Limb (tissue), 2 donors: Measurements from ENCODE around the gene NAALADL2.

Source experiments
- DNase-seq, 2 donors: peaks; one replicate each; pipeline ENCODE4 v3.0.0-alpha.2; 2016; ENCODE audit errors: extremely low spot score in 2 of 2

NAALADL2 gene

GRCh38 chr3:174960898-174961297 is 101.8 kb downstream of the NAALADL2 start:
- DNase-seq: no peak

- no peak for DNase-seq
Measured at GRCh38 chr3:174973465-174973864, 114.3 kb downstream of the NAALADL2 start.

GRCh38 chr3:174986685-174987084 is 127.6 kb downstream of the NAALADL2 start:
- no peak for DNase-seq

DNA sequence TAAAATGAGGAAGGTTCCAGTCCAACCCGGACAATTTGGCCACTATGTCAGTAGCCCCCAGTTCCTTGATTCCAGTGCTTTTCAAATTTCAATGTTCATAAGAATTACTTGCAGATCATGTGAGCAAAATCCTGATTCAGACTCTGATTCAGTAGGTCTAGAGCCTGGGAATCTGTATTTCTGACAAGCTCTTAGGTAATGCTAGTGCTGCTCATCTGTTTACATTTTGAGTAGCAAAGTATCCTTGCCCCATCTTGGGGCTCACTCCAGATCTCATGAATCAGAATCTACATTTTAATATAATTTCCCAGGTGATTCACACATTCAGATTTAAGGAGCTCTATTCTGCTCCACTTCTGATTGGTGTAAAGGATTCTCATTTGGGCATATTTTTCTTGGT is 142.0 kb downstream of the NAALADL2 start:
- no peak for DNase-seq

DNA sequence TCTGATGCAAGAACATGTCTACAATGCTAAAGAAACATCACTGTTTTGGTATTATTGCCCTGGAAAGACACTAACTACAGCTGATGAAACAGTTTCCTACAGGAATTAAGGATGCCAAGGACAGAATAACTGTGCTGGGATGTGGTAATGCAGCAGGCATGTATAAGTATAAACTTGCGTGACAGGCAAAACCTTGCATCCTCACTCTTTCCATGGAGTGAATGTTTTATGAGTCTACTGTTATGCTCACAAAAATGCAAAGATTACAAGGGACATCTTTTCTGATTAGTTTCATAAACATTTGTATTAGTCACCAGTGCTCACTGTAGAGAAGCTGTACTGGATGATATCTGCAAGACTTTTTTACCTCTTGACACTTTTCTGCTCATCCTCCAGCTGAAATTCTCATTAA is 143.6 kb downstream of the NAALADL2 start:
- DNase-seq: no peak

- DNase-seq: no peak
Measured at GRCh38 chr3:175003590-175003989, 144.5 kb downstream of the NAALADL2 start.

DNA sequence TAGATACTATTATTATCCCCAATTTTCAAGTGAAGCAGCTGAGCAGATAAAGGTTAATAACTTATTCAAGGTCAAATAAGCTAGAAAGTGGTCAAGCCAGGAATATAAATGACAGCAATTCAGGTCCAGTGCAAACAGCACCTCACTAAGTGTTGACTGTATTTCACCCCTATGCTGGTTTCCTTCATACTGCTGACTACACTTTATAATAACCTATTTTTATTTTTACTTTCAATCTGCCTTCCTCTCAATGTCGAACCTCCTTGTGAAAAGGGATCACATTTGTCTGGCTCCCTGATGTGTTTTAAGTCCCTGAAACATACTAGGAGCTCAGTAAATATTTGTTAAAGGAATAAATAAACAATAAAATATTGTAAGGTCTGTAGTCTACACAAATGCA is 146.1 kb downstream of the NAALADL2 start:
- no peak for DNase-seq

DNA sequence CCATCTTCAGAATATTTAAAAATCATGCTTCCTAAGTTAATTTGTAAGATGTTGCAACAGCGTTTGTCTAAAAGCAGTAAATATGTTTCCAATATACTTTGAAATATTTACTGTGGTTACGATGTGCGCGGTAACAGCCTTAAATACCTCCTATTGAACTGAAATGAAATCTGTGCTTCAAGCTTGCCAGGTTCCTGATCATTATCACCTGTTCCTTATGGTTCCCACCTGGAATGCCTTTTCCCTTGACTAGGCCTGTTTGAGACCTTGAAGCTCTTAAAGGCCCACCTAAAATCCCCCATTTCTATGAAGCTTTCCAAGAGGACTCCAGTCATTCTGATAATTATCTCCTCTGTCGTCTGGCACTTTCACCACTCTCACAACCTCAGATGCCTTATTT is 146.7 kb downstream of the NAALADL2 start:
- peak in 1 of 2 donors; percentile 7 for DNase-seq

DNA sequence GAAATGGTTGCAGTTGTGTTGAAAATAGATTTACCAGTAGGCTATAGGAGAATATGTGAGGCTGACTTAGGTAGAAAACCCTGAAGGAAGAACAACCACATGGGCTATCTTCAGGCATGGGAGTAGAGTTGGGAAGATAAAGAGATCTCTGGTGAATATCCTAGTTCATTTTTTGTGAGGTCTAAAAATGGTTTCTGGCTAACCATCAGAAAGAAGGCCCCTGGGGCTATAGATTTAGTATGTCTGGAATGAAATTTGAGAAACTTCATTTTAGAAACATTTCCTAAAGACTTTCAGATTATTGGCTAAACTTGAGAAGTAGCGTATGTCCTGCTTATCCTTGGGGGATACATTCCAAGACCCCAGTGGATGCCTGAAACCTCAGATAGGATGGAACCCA is 148.2 kb downstream of the NAALADL2 start:
- peak in 1 of 2 donors; percentile 11 for DNase-seq

GRCh38 chr3:175009295-175009694 is 150.2 kb downstream of the NAALADL2 start:
- DNase-seq: no peak

GRCh38 chr3:175015056-175015635 is 156.0 kb downstream of the NAALADL2 start:
- DNase-seq: no peak

DNA sequence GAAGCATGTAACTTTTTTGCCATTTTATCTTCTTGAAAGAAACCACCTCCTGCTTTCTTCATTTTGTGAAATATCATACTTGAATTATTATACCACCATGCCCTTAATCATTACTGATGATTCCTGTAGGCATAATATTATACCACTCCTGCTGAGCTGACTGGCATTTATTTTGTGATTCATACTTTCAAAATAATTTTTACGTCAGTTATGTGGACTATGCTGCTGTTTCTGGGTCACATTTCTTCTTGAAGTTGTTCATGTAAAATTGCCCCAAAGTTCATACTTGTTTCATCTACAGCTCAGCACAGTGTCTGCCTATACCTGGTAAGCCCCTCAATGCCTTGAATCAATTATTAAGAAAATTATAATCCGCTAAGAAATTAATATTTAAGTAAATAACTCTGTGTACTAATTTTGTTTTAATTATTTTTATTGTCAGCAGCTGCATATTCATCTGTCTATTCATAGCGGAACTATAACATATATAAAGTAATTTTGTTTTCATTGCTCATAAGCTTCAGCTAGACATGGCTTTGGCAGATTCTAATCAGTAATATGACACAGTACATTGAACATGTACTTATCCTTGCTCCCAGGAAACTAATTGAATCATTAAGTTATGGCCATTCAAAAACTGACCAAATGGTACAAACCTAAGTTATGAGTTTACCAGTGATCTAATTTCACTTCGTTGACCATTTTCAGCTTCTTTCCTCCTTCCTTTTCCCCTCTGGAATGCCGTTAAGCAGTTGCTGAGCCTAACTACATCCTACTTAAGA is 160.0 kb downstream of the NAALADL2 start:
- no peak for DNase-seq

DNA sequence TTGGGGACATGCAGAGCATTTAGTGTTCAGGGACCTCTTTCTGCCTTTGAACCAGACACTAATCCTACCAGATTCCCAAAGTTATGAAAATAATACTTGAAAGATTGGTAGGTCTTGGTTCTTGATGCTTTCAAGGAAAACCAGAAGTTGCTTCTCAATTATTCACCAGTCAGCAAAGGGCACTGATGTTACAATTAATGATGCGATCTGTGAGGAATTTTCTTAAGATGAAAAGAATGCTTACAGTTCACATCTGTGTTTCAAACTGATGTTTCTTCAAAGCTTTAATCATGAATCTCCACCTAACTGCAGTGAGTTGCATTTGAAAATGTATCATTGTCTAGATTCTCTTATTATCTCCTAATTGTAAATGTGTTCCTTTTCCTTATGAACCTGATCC is 161.0 kb downstream of the NAALADL2 start:
- no peak for DNase-seq

- no peak for DNase-seq
Measured at GRCh38 chr3:175029828-175030227, 170.7 kb downstream of the NAALADL2 start.

DNA sequence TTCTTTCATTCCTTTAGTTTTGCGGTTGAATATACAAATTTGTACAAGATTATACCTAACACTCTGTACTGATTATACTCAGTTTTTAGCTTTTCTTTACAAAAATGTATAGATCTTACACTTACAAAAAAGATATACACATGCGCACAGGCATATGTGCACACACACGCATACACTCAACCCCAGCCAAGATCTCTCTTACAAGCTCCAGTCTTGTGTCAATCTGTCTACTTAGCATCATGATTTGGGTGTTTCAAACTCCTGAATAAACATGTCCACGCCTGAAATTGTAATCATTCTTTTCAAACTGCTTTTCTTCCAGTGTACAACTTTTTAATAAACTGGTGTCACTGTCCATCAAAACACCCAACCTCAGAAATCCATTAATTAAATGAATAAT is 180.7 kb downstream of the NAALADL2 start:
- DNase-seq: no peak

DNA sequence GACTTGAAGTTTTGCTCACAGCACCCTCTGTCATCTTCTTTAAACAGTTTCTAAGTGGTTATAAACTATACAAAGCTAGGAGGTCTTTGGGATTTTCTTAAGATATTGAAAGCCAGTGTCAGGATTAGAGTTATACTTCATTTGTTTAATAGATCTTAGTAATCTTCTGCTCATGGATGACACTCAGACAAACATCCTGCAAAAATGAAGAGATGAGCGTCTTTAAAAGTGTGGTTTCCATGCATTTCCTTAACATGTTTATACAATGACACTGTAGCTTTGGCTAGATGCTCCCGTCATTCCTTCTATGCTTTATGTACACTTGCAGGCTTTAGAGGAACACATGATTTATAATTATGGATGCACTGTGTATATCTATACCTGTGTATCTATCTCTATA is 182.2 kb downstream of the NAALADL2 start:
- no peak for DNase-seq

- DNase-seq: no peak
Measured at GRCh38 chr3:175046601-175047000, 187.5 kb downstream of the NAALADL2 start.

GRCh38 chr3:175047786-175048185 is 188.7 kb downstream of the NAALADL2 start:
- no peak for DNase-seq

DNA sequence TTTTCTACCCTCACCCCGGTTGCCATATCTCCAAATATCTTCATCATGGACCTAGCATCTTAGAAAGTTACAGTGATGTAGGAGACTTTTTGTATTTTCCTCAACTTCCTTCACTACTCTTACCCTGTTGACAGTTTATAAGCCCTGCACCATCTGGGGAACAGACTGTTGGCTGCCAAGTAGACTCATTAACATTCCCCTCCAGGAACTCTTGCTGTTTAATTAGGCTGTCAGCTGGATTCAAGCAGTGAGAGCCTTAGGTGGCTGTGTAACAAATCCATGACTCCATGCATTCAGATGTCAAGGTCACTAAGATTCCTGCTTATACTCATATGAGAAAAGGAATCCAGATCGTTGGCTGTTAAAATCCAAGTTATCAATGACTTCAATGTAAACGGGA is 198.3 kb downstream of the NAALADL2 start:
- no peak for DNase-seq

- DNase-seq: no peak
Measured at GRCh38 chr3:175059788-175060187, 200.7 kb downstream of the NAALADL2 start.

DNA sequence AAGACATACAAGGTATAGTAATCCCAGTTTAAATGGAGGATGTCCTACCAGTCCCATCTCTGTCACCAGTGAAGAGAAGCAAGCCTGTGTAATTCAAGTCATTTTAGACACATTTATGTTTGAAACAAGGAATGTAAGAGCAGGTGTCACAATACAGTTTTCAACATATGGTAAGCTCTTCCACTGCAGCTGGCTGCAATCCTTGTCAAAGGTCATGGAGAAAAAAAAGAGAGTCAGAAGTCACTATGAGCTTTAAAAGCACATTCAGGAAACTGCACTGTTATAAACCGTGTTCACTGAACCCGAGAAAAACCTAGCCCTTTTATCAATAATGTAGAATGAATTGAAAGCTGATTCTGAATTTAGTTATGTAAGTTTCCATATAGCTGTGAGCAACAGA is 206.4 kb downstream of the NAALADL2 start:
- DNase-seq: no peak

- no peak for DNase-seq
Measured at GRCh38 chr3:175066617-175067415, 207.7 kb downstream of the NAALADL2 start.
